Measurements from ENCODE around the gene DMP1. TPM values are rescaled to one million over a fixed set of nuclear protein-coding genes. Genes with fewer than 3 reads are reported as not detected.

The DMP1 gene
- total RNA-seq, 3 donors from 2014 or later, result not detected

- H3K36me3 ChIP-seq (ENCODE audit: low read depth), result no peaks in the 10 kb centered on the region
- DNase-seq (no peak), ATAC-seq (no peak)
- intact Hi-C loops (cut with DNase I, micrococcal nuclease), result no loop called here
- no peak for TF ChIP-seq CTCF (IDR thresholded peaks at IDR 0.05)
- H3K4me3 ChIP-seq, result no peak overlapping the region
- no peaks in the 10 kb centered on the region for H3K9me3 ChIP-seq
- H3K4me1 ChIP-seq (ENCODE audit: low read depth), result no peaks in the 10 kb centered on the region
Measured at GRCh38 chr4:87620086-87620485, 30.0 kb upstream of the DMP1 start.

- Histone ChIP-seq H3K9me3 (no peaks in the 10 kb centered on the region), H3K36me3 (ENCODE audit: low read depth) (no peaks in the 10 kb centered on the region), H3K4me3 (no peak overlapping the region), H3K4me1 (ENCODE audit: low read depth) (no peaks in the 10 kb centered on the region)
- DNase-seq (no peak), ATAC-seq (no peak)
- intact Hi-C loops (cut with DNase I, micrococcal nuclease), result no loop called here
- TF ChIP-seq CTCF (IDR thresholded peaks at IDR 0.05), result no peak
Measured at GRCh38 chr4:87620491-87620890, 29.6 kb upstream of the DMP1 start.

- H3K9me3 ChIP-seq, result no peaks in the 10 kb centered on the region
- no peaks in the 10 kb centered on the region for H3K4me1 ChIP-seq (ENCODE audit: low read depth)
- TF ChIP-seq CTCF (IDR thresholded peaks at IDR 0.05), result no peak
- no peaks in the 10 kb centered on the region for H3K36me3 ChIP-seq (ENCODE audit: low read depth)
- ATAC-seq, result no peak
- intact Hi-C loops (cut with DNase I, micrococcal nuclease), result no loop called here
- H3K4me3 ChIP-seq, result no peak overlapping the region
- DNase-seq, result no peak
Measured at GRCh38 chr4:87622303-87622702, 27.8 kb upstream of the DMP1 start.

GRCh38 chr4:87624698-87625097 lies 25.4 kb upstream of the DMP1 start:
- DNase-seq, result no peak
- Histone ChIP-seq H3K4me1 (ENCODE audit: low read depth) (no peaks in the 10 kb centered on the region), H3K9me3 (no peaks in the 10 kb centered on the region), H3K36me3 (ENCODE audit: low read depth) (no peaks in the 10 kb centered on the region), H3K4me3 (no peak overlapping the region)
- no peak for ATAC-seq
- TF ChIP-seq CTCF (IDR thresholded peaks at IDR 0.05), result no peak
- intact Hi-C loops (cut with DNase I, micrococcal nuclease), result no loop called here

GRCh38 chr4:87631668-87632067 lies 18.4 kb upstream of the DMP1 start:
- no peaks in the 10 kb centered on the region for H3K36me3 ChIP-seq (ENCODE audit: low read depth)
- H3K9me3 ChIP-seq, result no peaks in the 10 kb centered on the region
- DNase-seq, result no peak
- ATAC-seq, result no peak
- intact Hi-C loops (cut with DNase I, micrococcal nuclease), result no loop called here
- no peaks in the 10 kb centered on the region for H3K4me1 ChIP-seq (ENCODE audit: low read depth)
- no peak for TF ChIP-seq CTCF (IDR thresholded peaks at IDR 0.05)
- no peak overlapping the region for H3K4me3 ChIP-seq

- no peaks in the 10 kb centered on the region for H3K4me1 ChIP-seq (ENCODE audit: low read depth)
- intact Hi-C loops (cut with DNase I, micrococcal nuclease), result no loop called here
- TF ChIP-seq CTCF (IDR thresholded peaks at IDR 0.05), result no peak
- no peak overlapping the region for H3K4me3 ChIP-seq
- no peak for ATAC-seq
- no peaks in the 10 kb centered on the region for H3K9me3 ChIP-seq
- no peaks in the 10 kb centered on the region for H3K36me3 ChIP-seq (ENCODE audit: low read depth)
- no peak for DNase-seq
Measured at GRCh38 chr4:87632469-87632868, 17.6 kb upstream of the DMP1 start.

All from mucosa of descending colon (tissue), 3 donors.